Measurements from ENCODE around the gene SSTR5. TPM values are rescaled to one million over a fixed set of nuclear protein-coding genes. Genes with fewer than 3 reads are reported as not detected.

The SSTR5 gene
- total RNA-seq, 2 donors from 2014 or later: 2.3 TPM; not detected in 1

DNA sequence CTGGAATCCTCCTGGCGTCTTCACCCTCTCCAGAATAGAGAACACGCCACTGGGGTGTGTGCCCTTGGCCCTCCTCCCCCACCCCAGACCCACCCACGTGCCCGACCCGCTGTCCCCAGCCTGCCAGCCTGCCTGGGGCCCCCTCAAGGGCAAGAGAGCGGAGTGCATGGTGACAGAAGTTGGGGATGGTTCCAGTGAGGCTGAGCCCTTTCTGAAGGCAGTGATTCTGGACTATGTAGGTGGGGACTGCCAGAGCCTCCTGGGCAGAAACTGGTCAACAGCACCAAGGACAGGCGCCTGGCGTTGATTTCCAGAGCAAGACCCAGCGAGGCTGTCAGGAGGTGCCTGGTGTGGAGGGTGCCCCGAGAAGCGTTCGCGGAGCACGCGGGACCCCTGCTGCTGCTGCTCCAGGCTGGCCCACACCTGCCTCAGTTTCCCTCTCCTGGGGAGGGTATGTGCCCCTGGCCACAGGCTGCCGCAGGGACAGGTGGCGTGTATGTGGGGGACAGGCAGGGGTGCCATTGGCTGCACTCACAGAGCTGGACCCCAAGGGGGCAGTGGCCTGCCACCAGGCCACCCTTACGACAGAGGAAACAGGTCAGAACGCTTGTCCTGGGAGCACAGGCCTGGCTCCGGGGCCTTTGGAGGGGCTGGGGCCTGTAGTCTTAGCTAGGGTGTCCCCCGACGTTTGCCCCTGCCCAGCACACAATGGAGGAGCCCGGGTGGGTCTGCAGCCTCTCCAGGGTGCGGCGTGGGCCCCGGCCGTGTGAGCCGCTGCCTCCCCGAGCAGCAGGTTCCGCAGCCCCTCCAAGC, 1.2 kb downstream of the SSTR5 start:
- intact Hi-C loops (cut with DNase I): no loop called here
- ATAC-seq (no peak), DNase-seq (no peak)
- Histone ChIP-seq H3K27me3 (peaks cover 0 to 66% of the 10 kb centered on the region in 2 donors), H3K4me1 (peaks cover 26% of the 10 kb centered on the region), H3K27ac (no peak overlapping the region), H3K36me3 (replicated peaks in 1 of 2; ENCODE audit: insufficient read depth in 1 of 2, low read depth in 2 of 2) (no peaks in the 10 kb centered on the region), H3K4me3 (no peak overlapping the region), H3K9me3 (no peaks in the 10 kb centered on the region)
- no peak for TF ChIP-seq POLR2A (IDR thresholded peaks at IDR 0.05)
- TF ChIP-seq, protein P1, sequence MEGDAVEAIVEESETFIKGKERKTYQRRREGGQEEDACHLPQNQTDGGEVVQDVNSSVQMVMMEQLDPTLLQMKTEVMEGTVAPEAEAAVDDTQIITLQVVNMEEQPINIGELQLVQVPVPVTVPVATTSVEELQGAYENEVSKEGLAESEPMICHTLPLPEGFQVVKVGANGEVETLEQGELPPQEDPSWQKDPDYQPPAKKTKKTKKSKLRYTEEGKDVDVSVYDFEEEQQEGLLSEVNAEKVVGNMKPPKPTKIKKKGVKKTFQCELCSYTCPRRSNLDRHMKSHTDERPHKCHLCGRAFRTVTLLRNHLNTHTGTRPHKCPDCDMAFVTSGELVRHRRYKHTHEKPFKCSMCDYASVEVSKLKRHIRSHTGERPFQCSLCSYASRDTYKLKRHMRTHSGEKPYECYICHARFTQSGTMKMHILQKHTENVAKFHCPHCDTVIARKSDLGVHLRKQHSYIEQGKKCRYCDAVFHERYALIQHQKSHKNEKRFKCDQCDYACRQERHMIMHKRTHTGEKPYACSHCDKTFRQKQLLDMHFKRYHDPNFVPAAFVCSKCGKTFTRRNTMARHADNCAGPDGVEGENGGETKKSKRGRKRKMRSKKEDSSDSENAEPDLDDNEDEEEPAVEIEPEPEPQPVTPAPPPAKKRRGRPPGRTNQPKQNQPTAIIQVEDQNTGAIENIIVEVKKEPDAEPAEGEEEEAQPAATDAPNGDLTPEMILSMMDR (IDR thresholded peaks at IDR 0.05): no peak
- WGBS, 2 donors: 23 to 45% methylated on average over 11 to 27 of the region's 30 CpGs

GRCh38 chr16:1074379-1074649, 1.8 kb downstream of the SSTR5 start:
- Histone ChIP-seq H3K9me3 (no peaks in the 10 kb centered on the region), H3K36me3 (replicated peaks in 1 of 2; ENCODE audit: insufficient read depth in 1 of 2, low read depth in 2 of 2) (no peaks in the 10 kb centered on the region), H3K4me3 (no peak overlapping the region), H3K4me1 (peaks cover 32% of the 10 kb centered on the region), H3K27me3 (peaks cover 0 to 66% of the 10 kb centered on the region in 2 donors), H3K27ac (no peak overlapping the region)
- ATAC-seq: no peak
- intact Hi-C loops (cut with DNase I): no loop called here
- WGBS, 2 donors: 46% methylated on average over 11 of the region's 11 CpGs; no CpG with 5 or more reads in 1 of the 2 donors
- TF ChIP-seq, protein P1 (IDR thresholded peaks at IDR 0.05): no peak
- no peak for TF ChIP-seq POLR2A (IDR thresholded peaks at IDR 0.05)
- DNase-seq: no peak

DNA sequence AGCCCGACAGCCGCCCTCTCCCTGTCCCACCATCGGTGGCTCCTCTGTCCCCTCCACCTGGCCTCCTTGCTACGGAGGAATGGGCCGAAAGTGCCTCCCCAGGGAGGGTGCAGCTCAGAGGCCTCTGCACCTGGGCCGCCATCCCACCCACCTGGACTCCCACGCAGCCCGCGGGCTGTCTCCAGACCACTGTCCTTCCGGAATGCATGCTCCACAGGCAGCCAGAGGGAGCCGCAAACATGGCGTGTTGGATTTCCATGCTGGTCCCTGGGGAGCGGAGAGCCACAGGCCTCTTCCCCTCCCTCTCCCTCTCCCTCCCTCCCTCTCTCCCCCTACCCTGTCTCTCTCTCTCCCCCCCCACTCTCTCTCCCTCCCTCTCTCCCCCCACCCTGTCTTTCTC, 3.0 kb downstream of the SSTR5 start:
- no peak overlapping the region for H3K4me3 ChIP-seq
- no peaks in the 10 kb centered on the region for H3K9me3 ChIP-seq
- H3K27me3 ChIP-seq: peaks cover 0 to 61% of the 10 kb centered on the region in 2 donors
- 61 to 69% methylated on average over 4 to 13 of the region's 13 CpGs for WGBS, 2 donors
- peaks cover 32% of the 10 kb centered on the region for H3K4me1 ChIP-seq
- ATAC-seq (no peak), DNase-seq (no peak)
- H3K27ac ChIP-seq: no peak overlapping the region
- intact Hi-C loops (cut with DNase I): no loop called here
- H3K36me3 ChIP-seq (replicated peaks in 1 of 2; ENCODE audit: insufficient read depth in 1 of 2, low read depth in 2 of 2): no peaks in the 10 kb centered on the region
- no peak for TF ChIP-seq POLR2A (IDR thresholded peaks at IDR 0.05)
- TF ChIP-seq, protein P1 (IDR thresholded peaks at IDR 0.05): no peak

DNA sequence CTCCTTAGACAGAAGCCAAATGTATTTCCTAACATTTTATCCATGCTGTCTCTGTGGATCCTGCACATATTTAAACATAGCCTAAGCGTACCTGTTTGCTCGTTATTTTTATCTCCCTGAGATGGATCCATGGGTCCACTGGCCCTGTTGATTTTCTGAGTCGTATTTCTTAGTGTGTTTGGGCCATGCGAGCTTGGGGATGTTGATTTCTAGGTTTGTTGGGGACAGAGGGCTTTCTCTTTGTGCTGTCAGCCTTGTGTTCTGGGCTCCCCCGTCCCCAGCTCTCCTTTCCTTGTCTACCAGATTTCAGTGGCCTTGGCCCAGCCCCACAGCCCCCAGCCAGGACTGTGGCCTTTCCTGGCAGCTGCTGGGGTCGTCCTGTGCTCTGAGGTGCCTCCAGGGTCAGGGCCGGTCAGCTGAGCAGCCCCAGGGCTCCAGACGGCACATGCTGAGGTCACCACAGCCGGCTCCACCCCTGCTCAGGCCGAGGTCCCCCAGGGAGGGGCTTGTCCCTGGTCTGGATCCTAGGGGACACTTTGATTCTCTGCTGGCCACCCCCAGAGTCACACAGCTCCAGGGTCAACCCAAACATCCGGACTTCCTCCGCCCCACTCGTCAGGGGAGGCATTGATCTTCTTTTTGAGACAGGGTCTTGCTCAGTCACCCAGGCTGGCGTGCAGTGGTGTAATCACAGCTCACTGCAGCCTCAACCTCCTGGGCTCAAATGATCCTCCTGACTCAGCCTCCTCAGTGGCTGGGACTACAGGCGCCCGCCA, 4.4 kb downstream of the SSTR5 start:
- intact Hi-C loops (cut with DNase I): no loop called here
- Histone ChIP-seq H3K4me3 (no peak overlapping the region), H3K27ac (no peak overlapping the region), H3K36me3 (replicated peaks in 1 of 2; ENCODE audit: insufficient read depth in 1 of 2, low read depth in 2 of 2) (no peaks in the 10 kb centered on the region), H3K4me1 (peaks cover 33% of the 10 kb centered on the region), H3K27me3 (peaks cover 0 to 58% of the 10 kb centered on the region in 2 donors), H3K9me3 (no peaks in the 10 kb centered on the region)
- ATAC-seq: no peak
- no peak for DNase-seq
- 25 to 29% methylated on average over 10 to 16 of the region's 16 CpGs for WGBS, 2 donors
- TF ChIP-seq POLR2A (IDR thresholded peaks at IDR 0.05): no peak
- TF ChIP-seq, protein P1 (IDR thresholded peaks at IDR 0.05): no peak
